AG09309 (cell line): ENCODE results near the gene RALGAPA1.

Experiments used
- DNase-seq: peaks from one replicate; pipeline ENCODE4 v3.0.0-alpha.2; 2010; ENCODE audit warnings: low read depth
- H3K4me3 ChIP-seq: 2 replicates; pipeline ENCODE4 v1.5.1; 2011; ENCODE audit warnings: mild to moderate bottlenecking, low read depth, low read length, moderate library complexity; ENCODE audit not compliant: control insufficient read depth
- TF ChIP-seq, protein P1 (sequence below): IDR thresholded peaks from 2 replicates; pipeline ENCODE4 v1.5.1; 2011; ENCODE audit warnings: mild to moderate bottlenecking, low read depth, low read length, inconsistent platforms; ENCODE audit not compliant: insufficient read depth, control insufficient read depth; ENCODE audit errors: missing control alignments

Gene RALGAPA1

DNA sequence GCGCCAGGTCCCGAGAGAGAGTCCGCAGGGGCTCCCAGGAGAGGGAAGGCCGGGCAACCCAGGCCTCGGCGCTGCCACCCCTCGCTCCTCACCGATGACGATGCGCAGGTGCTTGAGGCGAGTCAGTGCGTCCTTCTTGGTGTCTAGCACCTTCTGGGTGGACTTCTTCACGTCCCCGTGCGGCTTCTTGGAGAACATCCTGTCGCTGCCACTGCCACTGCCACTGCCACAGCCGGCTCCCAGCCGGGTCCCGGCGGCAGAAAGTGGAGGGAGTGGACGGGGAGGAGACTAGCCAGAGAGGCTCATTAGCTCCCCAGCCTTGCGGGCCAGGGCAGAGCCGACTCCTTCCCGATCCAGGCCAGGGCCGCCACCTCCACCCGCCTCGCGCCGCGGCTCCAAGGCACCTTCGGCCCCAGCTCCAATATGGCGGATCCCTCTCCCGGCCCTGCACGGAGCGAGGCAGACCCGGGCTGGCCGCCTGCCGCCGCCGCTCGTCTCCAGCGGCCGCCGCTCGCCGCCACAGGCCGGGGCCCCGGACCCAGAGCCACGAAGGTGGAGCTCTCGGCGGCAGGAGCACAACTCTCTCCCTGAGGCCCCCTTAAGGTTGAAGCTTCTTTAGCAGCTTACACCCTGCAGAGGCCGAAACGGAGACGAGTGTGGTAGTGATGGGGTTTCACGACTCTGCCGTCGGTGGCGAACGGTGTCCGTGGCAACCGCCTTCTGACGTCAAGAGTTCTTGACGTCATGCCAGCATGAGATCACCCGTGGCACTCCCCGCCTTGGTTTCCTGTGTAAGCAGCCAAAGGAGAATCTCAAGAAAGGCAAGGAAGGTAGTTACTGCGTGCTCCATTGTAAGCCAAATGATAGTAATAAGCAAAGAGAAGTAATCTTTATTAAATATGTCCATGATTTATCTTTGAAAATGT lies at the start of gene RALGAPA1:
RALGAPA1 (minus strand) TSS at position 658 of the 926 bp plus-strand sequence; CDS start at position 198, 460 bp downstream.
- H3K4me3 ChIP-seq: peak within 1 kb of the TSS; percentile 56
- TF ChIP-seq, protein P1, sequence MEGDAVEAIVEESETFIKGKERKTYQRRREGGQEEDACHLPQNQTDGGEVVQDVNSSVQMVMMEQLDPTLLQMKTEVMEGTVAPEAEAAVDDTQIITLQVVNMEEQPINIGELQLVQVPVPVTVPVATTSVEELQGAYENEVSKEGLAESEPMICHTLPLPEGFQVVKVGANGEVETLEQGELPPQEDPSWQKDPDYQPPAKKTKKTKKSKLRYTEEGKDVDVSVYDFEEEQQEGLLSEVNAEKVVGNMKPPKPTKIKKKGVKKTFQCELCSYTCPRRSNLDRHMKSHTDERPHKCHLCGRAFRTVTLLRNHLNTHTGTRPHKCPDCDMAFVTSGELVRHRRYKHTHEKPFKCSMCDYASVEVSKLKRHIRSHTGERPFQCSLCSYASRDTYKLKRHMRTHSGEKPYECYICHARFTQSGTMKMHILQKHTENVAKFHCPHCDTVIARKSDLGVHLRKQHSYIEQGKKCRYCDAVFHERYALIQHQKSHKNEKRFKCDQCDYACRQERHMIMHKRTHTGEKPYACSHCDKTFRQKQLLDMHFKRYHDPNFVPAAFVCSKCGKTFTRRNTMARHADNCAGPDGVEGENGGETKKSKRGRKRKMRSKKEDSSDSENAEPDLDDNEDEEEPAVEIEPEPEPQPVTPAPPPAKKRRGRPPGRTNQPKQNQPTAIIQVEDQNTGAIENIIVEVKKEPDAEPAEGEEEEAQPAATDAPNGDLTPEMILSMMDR: peak; percentile 45
- peak; percentile 95 for DNase-seq

- no peak for DNase-seq
- no peak overlapping the region for H3K4me3 ChIP-seq
- TF ChIP-seq, protein P1: no peak
Measured at GRCh38 chr14:35858521-35859209, 49.6 kb upstream of the RALGAPA1 start.

DNA sequence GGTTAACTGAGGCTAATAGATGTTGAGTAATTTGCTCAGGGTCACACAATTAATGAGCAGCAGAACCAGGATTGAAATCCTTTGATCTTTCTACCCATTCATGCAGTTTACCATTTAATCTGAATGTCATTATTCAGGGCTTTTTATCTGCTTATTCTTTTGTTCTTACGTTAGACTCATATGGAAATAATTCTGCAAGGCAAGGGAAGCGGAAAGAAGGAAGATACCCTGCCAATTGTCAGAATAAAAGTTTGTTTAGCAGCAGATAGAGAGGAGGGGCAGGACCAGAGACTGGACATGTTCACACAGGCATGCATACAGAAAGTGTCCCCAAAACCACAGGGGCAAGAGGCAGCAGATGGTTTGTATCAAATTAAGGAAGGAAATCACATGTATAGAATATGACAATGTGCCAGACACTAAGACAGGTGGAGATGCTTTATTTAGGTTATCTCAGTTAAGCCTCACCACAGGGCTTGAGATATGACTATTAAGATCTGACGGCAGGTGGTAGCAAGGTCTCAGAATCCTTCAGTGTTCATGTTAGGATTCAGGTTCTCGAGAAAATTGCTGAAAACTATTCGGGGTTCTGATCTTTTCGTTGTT lies 46.9 kb upstream of the RALGAPA1 start:
- TF ChIP-seq, protein P1: no peak
- no peak overlapping the region for H3K4me3 ChIP-seq
- DNase-seq: no peak

- TF ChIP-seq, protein P1: no peak
- no peak overlapping the region for H3K4me3 ChIP-seq
- DNase-seq: no peak
Measured at GRCh38 chr14:35854696-35855270, 45.7 kb upstream of the RALGAPA1 start.

DNA sequence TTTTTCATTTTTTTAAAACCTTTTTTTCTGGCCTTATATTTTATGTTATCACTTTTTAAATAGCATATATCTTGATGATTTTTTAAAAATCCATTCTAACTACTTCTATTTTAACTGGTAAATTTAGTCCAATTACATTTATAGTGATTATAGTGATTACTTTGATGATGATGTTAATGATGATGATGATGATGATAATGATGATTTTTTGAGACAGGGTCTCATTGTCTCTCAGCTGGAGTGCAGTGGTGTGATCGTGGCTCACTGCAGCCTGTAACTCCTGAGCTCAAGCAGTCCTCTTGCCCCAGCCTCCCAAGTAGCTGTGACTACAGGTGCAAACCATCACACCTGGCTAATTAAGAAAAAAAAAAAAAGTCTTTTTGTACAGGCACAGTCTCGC lies 44.1 kb upstream of the RALGAPA1 start:
- DNase-seq: no peak
- TF ChIP-seq, protein P1: no peak
- no peak overlapping the region for H3K4me3 ChIP-seq

- TF ChIP-seq, protein P1: no peak
- DNase-seq: no peak
- H3K4me3 ChIP-seq: no peak overlapping the region
Measured at GRCh38 chr14:35851823-35852222, 42.7 kb upstream of the RALGAPA1 start.
